ELF-1 (cell line): ENCODE data around the gene DEXI.
A peak's percentile ranks its signal among the peaks of the same experiment; 100 is the strongest.

Source experiments
- DNase-seq: peaks from one replicate; pipeline ENCODE4 v3.0.0-alpha.2; 2016; ENCODE audit warnings: low read depth, low spot score

Gene DEXI

GRCh38 chr16:10942352-10943063 lies at the start of gene DEXI:
Gene DEXI, minus strand, starts transcription at chr16:10942468. Its CDS starts 463 bp downstream, at chr16:10942005.
- peak; percentile 93 for DNase-seq

GRCh38 chr16:10990378-10990777 lies 48.1 kb upstream of the DEXI start:
- DNase-seq = no peak

- DNase-seq = no peak
Observed at GRCh38 chr16:10989559-10989958, 47.3 kb upstream of the DEXI start.

GRCh38 chr16:10988879-10989278 lies 46.6 kb upstream of the DEXI start:
- DNase-seq = no peak

- DNase-seq = no peak
Observed at GRCh38 chr16:10988164-10988803, 46.0 kb upstream of the DEXI start.

- DNase-seq = no peak
Observed at GRCh38 chr16:10987361-10988163, 45.3 kb upstream of the DEXI start.

- DNase-seq = no peak
Observed at GRCh38 chr16:10984509-10984908, 42.2 kb upstream of the DEXI start.

- no peak for DNase-seq
Observed at GRCh38 chr16:10983159-10983558, 40.9 kb upstream of the DEXI start.

GRCh38 chr16:10982465-10983150 lies 40.3 kb upstream of the DEXI start:
- DNase-seq = no peak

- peak; percentile 58 for DNase-seq
Observed at GRCh38 chr16:10981697-10982216, 39.5 kb upstream of the DEXI start.

- no peak for DNase-seq
Observed at GRCh38 chr16:10980813-10981212, 38.5 kb upstream of the DEXI start.

- DNase-seq = no peak
Observed at GRCh38 chr16:10979717-10980601, 37.7 kb upstream of the DEXI start.

GRCh38 chr16:10978871-10979446 lies 36.7 kb upstream of the DEXI start:
- no peak for DNase-seq

GRCh38 chr16:10978124-10978523 lies 35.9 kb upstream of the DEXI start:
- DNase-seq = no peak

- DNase-seq = peak; percentile 72
Observed at GRCh38 chr16:10976634-10977033, 34.4 kb upstream of the DEXI start.

- no peak for DNase-seq
Observed at GRCh38 chr16:10972819-10973464, 30.7 kb upstream of the DEXI start.

- no peak for DNase-seq
Observed at GRCh38 chr16:10972108-10972818, 30.0 kb upstream of the DEXI start.

- DNase-seq = peak; percentile 95
Observed at GRCh38 chr16:10971560-10971961, 29.3 kb upstream of the DEXI start.

- DNase-seq = no peak
Observed at GRCh38 chr16:10970065-10970464, 27.8 kb upstream of the DEXI start.
